GDM1 (cell line): ENCODE results near the gene HOXD9.

ENCODE experiments used
- DNase-seq: peaks from one replicate; lab custom pipeline; 2025; lab: John Stamatoyannopoulos, UW

The HOXD9 gene

GRCh38 chr2:176138923-176139660 is 16.6 kb downstream of the HOXD9 start:
- DNase-seq, result no peak

GRCh38 chr2:176139661-176140512 is 17.4 kb downstream of the HOXD9 start:
- no peak for DNase-seq

- DNase-seq, result peak; percentile 62
These were observed 18.2 kb downstream of the HOXD9 start for GRCh38 chr2:176140513-176141317.

GRCh38 chr2:176142281-176142680 is 19.8 kb downstream of the HOXD9 start:
- no peak for DNase-seq

DNA sequence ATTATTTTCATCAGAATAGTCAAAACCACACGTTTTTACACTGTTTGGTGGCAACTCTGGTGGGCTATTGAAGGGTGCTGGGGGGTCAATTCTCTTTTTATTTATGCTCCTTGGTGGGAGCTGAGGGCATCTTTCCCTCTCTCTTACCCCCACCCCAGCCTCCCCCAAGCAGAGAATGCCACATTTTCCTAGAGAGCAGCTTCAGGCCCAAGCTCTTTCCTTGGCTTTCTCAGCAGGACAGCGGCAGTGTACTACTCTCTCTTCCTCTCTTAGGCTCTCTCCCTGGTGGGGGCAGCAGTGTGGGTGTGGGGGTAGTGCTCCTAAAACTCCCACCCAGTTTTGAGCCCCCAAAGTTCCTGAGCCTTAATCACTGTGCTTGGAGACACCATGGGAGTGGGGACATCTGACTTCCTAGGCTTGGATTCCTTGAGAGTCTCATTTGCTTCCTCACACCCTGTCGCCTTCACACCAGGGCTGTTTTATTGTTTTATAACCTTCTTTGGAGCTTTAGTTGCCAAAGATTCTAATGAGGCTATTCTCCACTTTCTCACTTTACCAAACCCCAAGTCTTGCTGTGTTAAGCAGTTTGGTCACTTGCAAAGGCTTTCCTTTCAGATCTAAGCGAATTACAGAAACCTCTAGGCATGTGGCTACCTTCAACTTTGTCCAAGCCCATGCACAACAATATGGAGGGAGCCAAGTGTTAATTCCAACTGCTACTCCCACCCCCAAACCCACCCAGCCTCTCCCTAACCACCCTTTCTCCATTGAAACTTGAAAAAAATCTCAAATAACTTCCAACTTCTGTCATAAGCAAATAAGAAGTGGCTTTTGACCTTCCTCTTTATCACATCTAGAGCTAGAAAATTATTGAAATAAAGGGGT is 22.8 kb downstream of the HOXD9 start:
- DNase-seq, result no peak

DNA sequence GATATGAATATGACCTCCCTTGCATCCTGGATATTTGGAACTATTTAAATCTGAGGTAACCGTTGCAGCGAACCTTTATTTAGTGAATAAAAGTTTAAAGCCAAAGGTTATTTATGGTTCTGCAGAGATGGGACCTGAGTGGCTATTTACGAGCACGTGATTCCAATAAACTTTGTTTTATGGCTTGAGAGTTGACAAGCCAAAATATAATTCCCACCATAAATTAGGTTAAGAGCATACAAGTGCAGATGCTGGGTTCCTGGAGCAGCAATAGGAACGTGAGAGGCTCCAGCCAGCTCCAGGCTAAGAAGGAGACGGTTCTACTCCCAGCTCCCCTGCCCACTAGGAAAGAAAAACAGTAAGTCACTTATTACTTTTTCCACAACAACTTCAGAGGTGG is 23.6 kb downstream of the HOXD9 start:
- DNase-seq, result no peak

DNA sequence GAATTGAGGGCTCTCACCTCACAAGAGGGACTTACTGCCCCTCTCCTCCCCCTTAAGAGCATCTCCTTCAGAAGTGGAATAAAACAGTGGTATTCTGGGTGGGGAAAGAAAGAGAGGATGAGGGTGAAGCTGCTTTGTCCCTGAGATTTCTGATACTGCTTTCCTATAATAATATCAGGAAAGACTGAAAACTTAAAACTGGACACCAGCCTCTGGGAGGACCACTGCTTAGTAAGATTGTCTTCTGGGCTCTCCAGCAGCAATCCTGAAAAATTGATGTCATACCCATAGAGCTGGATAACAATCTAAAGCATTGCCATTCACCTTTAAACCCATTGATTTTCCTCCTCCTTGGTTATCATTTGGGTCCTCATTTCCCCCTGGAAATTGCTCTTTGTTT is 24.1 kb downstream of the HOXD9 start:
- no peak for DNase-seq

- no peak for DNase-seq
These were observed 24.8 kb downstream of the HOXD9 start for GRCh38 chr2:176147210-176147799.

GRCh38 chr2:176147800-176148496 is 25.4 kb downstream of the HOXD9 start:
- no peak for DNase-seq

DNA sequence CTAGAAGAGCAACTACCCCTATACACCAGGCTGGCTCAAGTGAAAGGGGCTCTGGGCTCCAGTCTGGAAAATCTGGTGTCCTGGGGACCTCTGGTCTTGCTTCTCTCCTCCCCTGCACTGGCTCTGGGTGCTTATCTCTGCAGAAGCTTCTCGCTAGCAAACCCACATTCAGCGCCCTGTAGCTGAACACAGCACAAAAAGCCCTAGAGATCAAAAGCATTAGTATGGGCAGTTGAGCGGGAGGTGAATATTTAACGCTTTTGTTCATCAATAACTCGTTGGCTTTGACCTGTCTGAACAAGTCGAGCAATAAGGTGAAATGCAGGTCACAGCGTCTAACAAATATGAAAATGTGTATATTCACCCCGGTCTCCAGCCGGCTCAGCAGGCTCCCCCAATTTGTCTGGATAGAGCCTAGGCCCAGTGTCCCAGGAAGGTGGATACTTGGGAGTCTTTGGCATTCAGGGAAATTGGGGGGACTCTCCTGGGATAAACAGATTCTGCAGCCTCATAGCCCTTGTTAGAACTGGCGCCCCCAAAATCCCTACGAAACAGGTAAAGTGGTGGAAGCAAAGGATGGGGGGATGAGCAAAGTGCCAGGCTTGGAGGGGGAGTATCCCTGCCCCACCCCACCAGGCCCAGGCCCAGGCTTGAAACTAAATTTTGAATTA is 26.4 kb downstream of the HOXD9 start:
- no peak for DNase-seq

GRCh38 chr2:176149481-176149938 is 27.0 kb downstream of the HOXD9 start:
- DNase-seq, result no peak

GRCh38 chr2:176149939-176150583 is 27.5 kb downstream of the HOXD9 start:
- DNase-seq, result no peak

DNA sequence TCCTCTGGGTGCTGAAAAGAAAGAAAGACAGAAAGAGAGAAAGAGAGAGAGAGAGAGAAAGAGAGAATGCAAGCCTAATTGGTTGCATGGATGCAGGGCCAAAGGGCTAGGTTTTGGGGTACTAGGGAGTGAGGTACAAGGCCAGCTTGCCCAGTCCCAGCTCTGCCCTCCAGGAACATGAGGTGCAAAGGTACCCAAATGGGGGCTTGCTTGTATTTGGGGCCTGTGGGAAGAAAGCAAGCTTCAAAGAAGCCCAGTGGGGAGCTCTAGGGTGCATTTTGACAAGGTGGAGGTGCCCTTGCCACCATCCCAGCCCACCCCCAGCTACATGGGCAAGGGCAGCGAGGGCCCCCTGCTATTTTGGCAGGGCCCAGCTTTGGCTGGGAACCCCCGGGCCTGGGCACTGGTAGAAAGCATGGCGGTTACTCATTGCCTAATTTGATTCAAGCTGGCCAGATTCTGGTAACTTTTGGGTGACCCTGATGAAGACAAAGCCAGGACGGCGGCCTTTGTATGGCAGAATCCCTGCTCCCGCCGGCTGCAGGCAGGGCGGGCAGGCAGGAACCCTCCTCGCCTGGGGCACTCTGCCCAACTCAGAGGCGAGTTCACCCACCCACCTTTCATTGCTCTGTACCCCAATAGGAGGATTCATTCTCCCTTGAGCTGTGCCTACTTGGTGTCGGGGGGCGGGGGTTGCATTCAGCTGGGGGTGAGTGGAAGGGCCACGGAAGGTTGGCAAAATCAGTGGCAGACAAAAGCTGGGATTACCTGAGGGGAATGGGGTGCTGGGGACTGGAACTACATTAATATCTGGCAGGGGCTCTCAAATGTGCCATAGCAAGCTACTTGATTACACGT is 28.3 kb downstream of the HOXD9 start:
- DNase-seq, result no peak

DNA sequence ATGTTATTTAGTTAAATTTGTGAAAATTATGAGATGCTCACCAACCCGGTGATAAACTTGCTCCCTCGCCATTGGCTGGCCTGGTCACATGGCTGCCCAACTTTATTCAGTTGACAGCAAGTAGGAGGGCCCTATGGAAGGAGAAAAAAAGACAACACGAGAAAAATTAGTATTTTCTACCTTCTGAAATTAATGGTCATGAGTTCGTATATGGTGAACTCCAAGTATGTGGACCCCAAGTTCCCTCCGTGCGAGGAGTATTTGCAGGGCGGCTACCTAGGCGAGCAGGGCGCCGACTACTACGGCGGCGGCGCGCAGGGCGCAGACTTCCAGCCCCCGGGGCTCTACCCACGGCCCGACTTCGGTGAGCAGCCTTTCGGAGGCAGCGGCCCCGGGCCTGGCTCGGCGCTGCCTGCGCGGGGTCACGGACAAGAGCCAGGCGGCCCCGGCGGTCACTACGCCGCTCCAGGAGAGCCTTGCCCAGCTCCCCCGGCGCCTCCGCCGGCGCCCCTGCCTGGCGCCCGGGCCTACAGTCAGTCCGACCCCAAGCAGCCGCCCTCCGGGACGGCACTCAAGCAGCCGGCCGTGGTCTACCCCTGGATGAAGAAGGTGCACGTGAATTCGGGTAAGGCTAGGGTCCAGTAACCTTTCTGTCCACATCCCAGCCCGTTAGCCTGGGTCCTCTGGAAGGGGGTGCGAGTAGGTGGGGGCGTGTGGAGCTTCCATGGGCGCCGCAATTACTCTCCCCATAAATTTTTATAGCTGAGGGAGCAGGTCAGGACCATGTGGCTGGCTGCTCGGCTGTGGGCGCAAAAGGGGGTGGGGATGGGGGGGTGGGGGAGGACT is 29.1 kb downstream of the HOXD9 start, which contains the start of gene HOXD4:
TSS of gene HOXD4 (plus strand) at position 109 of the 846 bp plus-strand sequence. CDS start at position 193, 84 bp downstream.
- DNase-seq, result no peak

DNA sequence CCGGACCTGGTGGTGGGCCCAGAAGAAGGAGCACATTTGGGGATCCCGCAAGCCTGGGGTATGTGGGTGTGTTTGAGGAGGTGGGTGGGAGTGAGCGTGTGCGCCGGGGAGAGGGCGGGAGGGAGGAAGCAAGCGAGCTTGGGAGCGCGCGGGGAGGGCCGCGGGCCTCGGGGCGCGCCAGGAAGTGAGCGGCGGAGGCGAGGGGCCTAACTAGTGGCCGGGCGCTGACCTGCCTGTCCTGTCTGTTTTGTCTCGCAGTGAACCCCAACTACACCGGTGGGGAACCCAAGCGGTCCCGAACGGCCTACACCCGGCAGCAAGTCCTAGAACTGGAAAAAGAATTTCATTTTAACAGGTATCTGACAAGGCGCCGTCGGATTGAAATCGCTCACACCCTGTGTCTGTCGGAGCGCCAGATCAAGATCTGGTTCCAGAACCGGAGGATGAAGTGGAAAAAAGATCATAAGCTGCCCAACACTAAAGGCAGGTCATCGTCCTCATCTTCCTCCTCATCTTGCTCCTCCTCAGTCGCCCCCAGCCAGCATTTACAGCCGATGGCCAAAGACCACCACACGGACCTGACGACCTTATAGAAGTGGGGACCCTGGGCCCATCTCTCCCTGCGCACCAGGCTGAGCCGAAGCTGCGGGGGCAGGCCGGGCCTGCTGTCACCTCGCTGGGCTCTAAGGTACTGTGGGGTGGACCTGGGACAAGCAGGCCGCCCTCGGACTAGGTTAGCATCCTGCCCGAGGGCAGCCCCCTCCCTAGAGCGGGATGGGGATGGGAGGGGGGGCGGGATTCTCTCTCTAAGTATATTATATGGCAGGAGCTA is 30.0 kb downstream of the HOXD9 start:
- DNase-seq, result no peak

GRCh38 chr2:176154576-176155252 is 32.2 kb downstream of the HOXD9 start:
- no peak for DNase-seq
